ENCODE measurements around the gene SLC12A8. TPM values are rescaled to one million over a fixed set of nuclear protein-coding genes. Genes with fewer than 3 reads are reported as not detected.

The SLC12A8 gene
- total and polyA plus RNA-seq, 9 of the 15 experiments (the other 6 are each of a cell fraction or from before 2014, with no cell fraction given), result 0.04 to 0.33 (median 0.09) TPM; not detected in 4

DNA sequence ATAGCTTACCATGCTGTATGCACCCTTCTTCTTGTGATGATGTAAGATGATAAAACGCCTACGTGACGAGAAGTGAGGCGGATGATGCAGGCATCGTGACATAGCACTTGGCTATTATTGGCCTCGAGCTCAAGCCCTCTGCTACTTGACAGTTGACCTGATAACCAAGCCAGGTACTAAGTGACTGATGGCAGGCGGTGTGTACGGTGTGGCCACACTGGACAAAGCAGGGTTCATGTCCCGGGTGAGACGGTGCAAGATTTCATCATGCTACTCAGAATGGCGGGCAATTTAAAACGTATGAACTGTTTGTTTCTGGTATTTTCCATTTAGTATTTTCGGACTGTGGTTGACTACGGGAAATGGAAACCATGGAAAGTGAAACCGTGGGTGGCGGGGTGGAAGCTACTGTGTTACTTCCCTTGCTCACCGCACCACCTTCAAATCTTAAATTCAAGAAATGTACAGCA is 57.7 kb downstream of the SLC12A8 start (continued):
- TF ChIP-seq THRB (CRISPR knock-in tag; conservative IDR thresholded peaks at IDR 0.05) (no peak), TCF3 (CRISPR knock-in tag; IDR thresholded peaks at IDR 0.05) (peak; percentile 36; the same call in 1 of the 2 replicates), PTBP1 (IDR thresholded peaks at IDR 0.05; ENCODE audit: low read depth, low read length) (no peak), CHD1 (IDR thresholded peaks at IDR 0.05; ENCODE audit: low read length) (no peak), EGR1 (conservative IDR thresholded peaks at IDR 0.05) (0 out of 2 replicates have a peak, but pooled peaks have one; percentile 39), GABPB2 (CRISPR knock-in tag; conservative IDR thresholded peaks at IDR 0.05) (no peak), CSDE1 (IDR thresholded peaks at IDR 0.05) (no peak), ZNF146 (CRISPR knock-in tag; IDR thresholded peaks at IDR 0.05; ENCODE audit: unreplicated experiment) (no peak), BRD4 (IDR thresholded peaks at IDR 0.05) (no peak), MCM7 (IDR thresholded peaks at IDR 0.05) (no peak), NR2C1 (IDR thresholded peaks at IDR 0.05) (0 out of 2 replicates have a peak, but pooled peaks have one; percentile 14), NR2C1 (tag; IDR thresholded peaks at IDR 0.05) (peak; percentile 48), ZBTB2 (IDR thresholded peaks at IDR 0.05) (no peak), ZNF436 (CRISPR knock-in tag; IDR thresholded peaks at IDR 0.05) (no peak), HMG20B (CRISPR knock-in tag; IDR thresholded peaks at IDR 0.05) (no peak), TARDBP (IDR thresholded peaks at IDR 0.05) (peak; percentile 86; the same call in 1 of the 2 replicates), SP1 (CRISPR knock-in tag; IDR thresholded peaks at IDR 0.05) (no peak)
- TF ChIP-seq, protein P1, sequence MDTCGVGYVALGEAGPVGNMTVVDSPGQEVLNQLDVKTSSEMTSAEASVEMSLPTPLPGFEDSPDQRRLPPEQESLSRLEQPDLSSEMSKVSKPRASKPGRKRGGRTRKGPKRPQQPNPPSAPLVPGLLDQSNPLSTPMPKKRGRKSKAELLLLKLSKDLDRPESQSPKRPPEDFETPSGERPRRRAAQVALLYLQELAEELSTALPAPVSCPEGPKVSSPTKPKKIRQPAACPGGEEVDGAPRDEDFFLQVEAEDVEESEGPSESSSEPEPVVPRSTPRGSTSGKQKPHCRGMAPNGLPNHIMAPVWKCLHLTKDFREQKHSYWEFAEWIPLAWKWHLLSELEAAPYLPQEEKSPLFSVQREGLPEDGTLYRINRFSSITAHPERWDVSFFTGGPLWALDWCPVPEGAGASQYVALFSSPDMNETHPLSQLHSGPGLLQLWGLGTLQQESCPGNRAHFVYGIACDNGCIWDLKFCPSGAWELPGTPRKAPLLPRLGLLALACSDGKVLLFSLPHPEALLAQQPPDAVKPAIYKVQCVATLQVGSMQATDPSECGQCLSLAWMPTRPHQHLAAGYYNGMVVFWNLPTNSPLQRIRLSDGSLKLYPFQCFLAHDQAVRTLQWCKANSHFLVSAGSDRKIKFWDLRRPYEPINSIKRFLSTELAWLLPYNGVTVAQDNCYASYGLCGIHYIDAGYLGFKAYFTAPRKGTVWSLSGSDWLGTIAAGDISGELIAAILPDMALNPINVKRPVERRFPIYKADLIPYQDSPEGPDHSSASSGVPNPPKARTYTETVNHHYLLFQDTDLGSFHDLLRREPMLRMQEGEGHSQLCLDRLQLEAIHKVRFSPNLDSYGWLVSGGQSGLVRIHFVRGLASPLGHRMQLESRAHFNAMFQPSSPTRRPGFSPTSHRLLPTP (IDR thresholded peaks at IDR 0.05; ENCODE audit: borderline replicate concordance, extremely low read depth, insufficient read length), result no peak
- TF ChIP-seq, protein P2, sequence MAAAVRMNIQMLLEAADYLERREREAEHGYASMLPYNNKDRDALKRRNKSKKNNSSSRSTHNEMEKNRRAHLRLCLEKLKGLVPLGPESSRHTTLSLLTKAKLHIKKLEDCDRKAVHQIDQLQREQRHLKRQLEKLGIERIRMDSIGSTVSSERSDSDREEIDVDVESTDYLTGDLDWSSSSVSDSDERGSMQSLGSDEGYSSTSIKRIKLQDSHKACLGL (CRISPR knock-in tag; IDR thresholded peaks at IDR 0.05; ENCODE audit: borderline replicate concordance, poor library complexity, severe bottlenecking), result no peak
- TF ChIP-seq, protein P3, sequence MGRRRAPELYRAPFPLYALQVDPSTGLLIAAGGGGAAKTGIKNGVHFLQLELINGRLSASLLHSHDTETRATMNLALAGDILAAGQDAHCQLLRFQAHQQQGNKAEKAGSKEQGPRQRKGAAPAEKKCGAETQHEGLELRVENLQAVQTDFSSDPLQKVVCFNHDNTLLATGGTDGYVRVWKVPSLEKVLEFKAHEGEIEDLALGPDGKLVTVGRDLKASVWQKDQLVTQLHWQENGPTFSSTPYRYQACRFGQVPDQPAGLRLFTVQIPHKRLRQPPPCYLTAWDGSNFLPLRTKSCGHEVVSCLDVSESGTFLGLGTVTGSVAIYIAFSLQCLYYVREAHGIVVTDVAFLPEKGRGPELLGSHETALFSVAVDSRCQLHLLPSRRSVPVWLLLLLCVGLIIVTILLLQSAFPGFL (CRISPR knock-in tag; IDR thresholded peaks at IDR 0.05), result no peak
- TF ChIP-seq, protein P4, sequence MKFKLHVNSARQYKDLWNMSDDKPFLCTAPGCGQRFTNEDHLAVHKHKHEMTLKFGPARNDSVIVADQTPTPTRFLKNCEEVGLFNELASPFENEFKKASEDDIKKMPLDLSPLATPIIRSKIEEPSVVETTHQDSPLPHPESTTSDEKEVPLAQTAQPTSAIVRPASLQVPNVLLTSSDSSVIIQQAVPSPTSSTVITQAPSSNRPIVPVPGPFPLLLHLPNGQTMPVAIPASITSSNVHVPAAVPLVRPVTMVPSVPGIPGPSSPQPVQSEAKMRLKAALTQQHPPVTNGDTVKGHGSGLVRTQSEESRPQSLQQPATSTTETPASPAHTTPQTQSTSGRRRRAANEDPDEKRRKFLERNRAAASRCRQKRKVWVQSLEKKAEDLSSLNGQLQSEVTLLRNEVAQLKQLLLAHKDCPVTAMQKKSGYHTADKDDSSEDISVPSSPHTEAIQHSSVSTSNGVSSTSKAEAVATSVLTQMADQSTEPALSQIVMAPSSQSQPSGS (CRISPR knock-in tag; IDR thresholded peaks at IDR 0.05), result no peak
